SU-DHL-6 (cell line): ENCODE measurements around the gene P4HB.

Experiments
- H2AFZ ChIP-seq: fragments of 200-600 bp; sonication (generic); 2 replicates; pipeline ENCODE4 v1.6.1; 2014; ENCODE audit warnings: low read depth, mild to moderate bottlenecking, moderate library complexity, mixed read lengths, antibody characterized with exemption, low read length; ENCODE audit not compliant: severe bottlenecking
- H3F3A ChIP-seq: fragments of 200-600 bp; shearing (Covaris generic); 2 replicates; pipeline ENCODE4 v1.6.0; 2016; ENCODE audit warnings: antibody characterized with exemption, mild to moderate bottlenecking; ENCODE audit not compliant: insufficient read depth
- H3K27ac ChIP-seq: fragments of 200-600 bp; sonication (generic); 2 replicates; pipeline ENCODE4 v1.5.1; 2016; ENCODE audit warnings: low read depth, mild to moderate bottlenecking, low read length, moderate library complexity, mixed read lengths
- H3K27me3 ChIP-seq: fragments of 200-600 bp; sonication (generic), shearing (Covaris generic); 2 replicates; pipeline ENCODE4 v1.6.0; 2014; ENCODE audit warnings: mild to moderate bottlenecking, low read length
- H3K36me3 ChIP-seq: fragments of 200-600 bp; sonication (generic); 2 replicates; pipeline ENCODE4 v1.6.1; 2014; ENCODE audit warnings: mild to moderate bottlenecking, low read length, mixed read lengths
- H3K4me2 ChIP-seq: fragments of 300-600, 200-600 bp; shearing (Covaris generic), sonication (generic); 2 replicates; pipeline ENCODE4 v1.6.0; 2014; ENCODE audit warnings: low read length, low read depth, mild to moderate bottlenecking; ENCODE audit not compliant: poor library complexity, severe bottlenecking
- H3K4me3 ChIP-seq: fragments of 200-600 bp; sonication (generic); 2 replicates; pipeline ENCODE4 v1.5.1; 2014; ENCODE audit warnings: antibody characterized with exemption, low read length, mild to moderate bottlenecking, mixed read lengths; ENCODE audit not compliant: insufficient read depth, poor library complexity, severe bottlenecking
- H3K79me2 ChIP-seq: fragments of 200-600 bp; sonication (generic); 2 replicates; pipeline ENCODE4 v1.6.1; 2014; ENCODE audit warnings: mild to moderate bottlenecking, low read length, moderate library complexity; ENCODE audit not compliant: insufficient read depth
- H3K9ac ChIP-seq: fragments of 200-600 bp; sonication (generic); 2 replicates; pipeline ENCODE4 v1.7.0; 2014; ENCODE audit warnings: mild to moderate bottlenecking, low read length
- H3K9me2 ChIP-seq: fragments of 200-600 bp; sonication (generic); replicated peaks from 2 replicates; pipeline ENCODE4 v1.6.1; 2014; ENCODE audit warnings: low read length; ENCODE audit not compliant: insufficient read depth
- H3K9me3 ChIP-seq: fragments of 200-600 bp; sonication (generic); 2 replicates; pipeline ENCODE4 v1.6.1; 2014; ENCODE audit warnings: low read length, mixed read lengths; ENCODE audit not compliant: insufficient read depth
- H4K20me1 ChIP-seq: fragments of 200-600 bp; sonication (generic); 2 replicates; pipeline ENCODE4 v1.6.1; 2014; ENCODE audit warnings: low read depth, mild to moderate bottlenecking, antibody characterized with exemption, low read length, moderate library complexity, mixed read lengths
- CTCF ChIP-seq: fragments of 200-600 bp; sonication (generic); IDR thresholded peaks from one replicate; pipeline ENCODE4 v1.5.1; 2017; ENCODE audit warnings: antibody characterized with exemption, mild to moderate bottlenecking, low read length, moderate library complexity; ENCODE audit not compliant: insufficient read depth, poor library complexity, severe bottlenecking
- EZH2phosphoT487 ChIP-seq: fragments of 200-600 bp; sonication (generic), shearing (Covaris generic); conservative IDR thresholded peaks from 2 replicates; pipeline ENCODE4 v1.6.1; 2018; ENCODE audit warnings: mild to moderate bottlenecking, antibody characterized with exemption, low read length, moderate library complexity, mixed read lengths

The P4HB gene

GRCh38 chr17:81905424-81905875 is 45.1 kb upstream of the P4HB start:
- Histone ChIP-seq H3K4me2 (no peak overlapping the region), H2AFZ (no peak overlapping the region), H3K9ac (no peak overlapping the region), H3K79me2 (no peaks in the 10 kb centered on the region), H3K9me3 (no peaks in the 10 kb centered on the region), H4K20me1 (no peaks in the 10 kb centered on the region), H3K27ac (no peak overlapping the region), H3K27me3 (no peaks in the 10 kb centered on the region), H3K4me3 (no peak overlapping the region), H3K9me2 (no peaks in the 10 kb centered on the region), H3F3A (no peaks in the 10 kb centered on the region), H3K36me3 (no peaks in the 10 kb centered on the region)
- TF ChIP-seq EZH2phosphoT487 = no peak
- no peak for TF ChIP-seq CTCF

GRCh38 chr17:81904600-81905423 is 44.5 kb upstream of the P4HB start:
- H2AFZ ChIP-seq = no peak overlapping the region
- H3K27me3 ChIP-seq = no peaks in the 10 kb centered on the region
- no peak overlapping the region for H3K4me2 ChIP-seq
- TF ChIP-seq CTCF (no peak), EZH2phosphoT487 (no peak)
- H3K9me2 ChIP-seq = no peaks in the 10 kb centered on the region
- no peak overlapping the region for H3K27ac ChIP-seq
- no peaks in the 10 kb centered on the region for H3K36me3 ChIP-seq
- no peaks in the 10 kb centered on the region for H4K20me1 ChIP-seq
- no peaks in the 10 kb centered on the region for H3K79me2 ChIP-seq
- H3K9me3 ChIP-seq = no peaks in the 10 kb centered on the region
- no peaks in the 10 kb centered on the region for H3F3A ChIP-seq
- H3K4me3 ChIP-seq = no peak overlapping the region
- H3K9ac ChIP-seq = no peak overlapping the region

GRCh38 chr17:81903896-81904599 is 43.7 kb upstream of the P4HB start:
- no peak overlapping the region for H3K4me3 ChIP-seq

More at GRCh38 chr17:81903896-81904599, 43.7 kb upstream of the P4HB start:
- Histone ChIP-seq H3K4me2 (no peak overlapping the region), H3K27ac (no peak overlapping the region), H3K9me2 (no peaks in the 10 kb centered on the region), H3F3A (no peaks in the 10 kb centered on the region), H3K36me3 (no peaks in the 10 kb centered on the region), H3K9ac (no peak overlapping the region), H3K27me3 (no peaks in the 10 kb centered on the region), H2AFZ (no peak overlapping the region), H3K79me2 (no peaks in the 10 kb centered on the region), H3K9me3 (no peaks in the 10 kb centered on the region), H4K20me1 (no peaks in the 10 kb centered on the region)
- TF ChIP-seq EZH2phosphoT487 (no peak), CTCF (no peak)
